Measurements from ENCODE around the gene TRIML2. TPM values are rescaled to one million over a fixed set of nuclear protein-coding genes. Genes with fewer than 3 reads are reported as not detected.

TRIML2 gene
- total RNA-seq, 1 donor from 2014 or later, result not detected

GRCh38 chr4:188146618-188147017, 37.2 kb upstream of the TRIML2 start:
- Histone ChIP-seq H3K4me1 (no peaks in the 10 kb centered on the region), H3K9me3 (no peaks in the 10 kb centered on the region), H3K4me3 (no peak overlapping the region), H3K36me3 (no peaks in the 10 kb centered on the region), H3K27me3 (no peaks in the 10 kb centered on the region), H3K27ac (no peak overlapping the region)
- intact Hi-C loops (cut with DNase I), result no loop called here
- TF ChIP-seq, protein P1, sequence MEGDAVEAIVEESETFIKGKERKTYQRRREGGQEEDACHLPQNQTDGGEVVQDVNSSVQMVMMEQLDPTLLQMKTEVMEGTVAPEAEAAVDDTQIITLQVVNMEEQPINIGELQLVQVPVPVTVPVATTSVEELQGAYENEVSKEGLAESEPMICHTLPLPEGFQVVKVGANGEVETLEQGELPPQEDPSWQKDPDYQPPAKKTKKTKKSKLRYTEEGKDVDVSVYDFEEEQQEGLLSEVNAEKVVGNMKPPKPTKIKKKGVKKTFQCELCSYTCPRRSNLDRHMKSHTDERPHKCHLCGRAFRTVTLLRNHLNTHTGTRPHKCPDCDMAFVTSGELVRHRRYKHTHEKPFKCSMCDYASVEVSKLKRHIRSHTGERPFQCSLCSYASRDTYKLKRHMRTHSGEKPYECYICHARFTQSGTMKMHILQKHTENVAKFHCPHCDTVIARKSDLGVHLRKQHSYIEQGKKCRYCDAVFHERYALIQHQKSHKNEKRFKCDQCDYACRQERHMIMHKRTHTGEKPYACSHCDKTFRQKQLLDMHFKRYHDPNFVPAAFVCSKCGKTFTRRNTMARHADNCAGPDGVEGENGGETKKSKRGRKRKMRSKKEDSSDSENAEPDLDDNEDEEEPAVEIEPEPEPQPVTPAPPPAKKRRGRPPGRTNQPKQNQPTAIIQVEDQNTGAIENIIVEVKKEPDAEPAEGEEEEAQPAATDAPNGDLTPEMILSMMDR (IDR thresholded peaks at IDR 0.05), result no peak
- DNase-seq (ENCODE audit: low spot score in 2 of 2), result no peak

GRCh38 chr4:188145601-188146000, 36.2 kb upstream of the TRIML2 start:
- no peaks in the 10 kb centered on the region for H3K36me3 ChIP-seq
- intact Hi-C loops (cut with DNase I), result no loop called here
- TF ChIP-seq, protein P1 (IDR thresholded peaks at IDR 0.05), result no peak
- DNase-seq (ENCODE audit: low spot score in 2 of 2), result no peak
- H3K4me3 ChIP-seq, result no peak overlapping the region
- no peak overlapping the region for H3K27ac ChIP-seq
- no peaks in the 10 kb centered on the region for H3K27me3 ChIP-seq
- H3K4me1 ChIP-seq, result no peaks in the 10 kb centered on the region
- no peaks in the 10 kb centered on the region for H3K9me3 ChIP-seq

- intact Hi-C loops (cut with DNase I), result no loop called here
- H3K9me3 ChIP-seq, result no peaks in the 10 kb centered on the region
- TF ChIP-seq, protein P1 (IDR thresholded peaks at IDR 0.05), result no peak
- no peak overlapping the region for H3K27ac ChIP-seq
- H3K4me3 ChIP-seq, result no peak overlapping the region
- no peaks in the 10 kb centered on the region for H3K36me3 ChIP-seq
- H3K4me1 ChIP-seq, result no peaks in the 10 kb centered on the region
- H3K27me3 ChIP-seq, result no peaks in the 10 kb centered on the region
- DNase-seq (ENCODE audit: low spot score in 2 of 2), result no peak
Measured at GRCh38 chr4:188143731-188144130, 34.3 kb upstream of the TRIML2 start.

- Histone ChIP-seq H3K36me3 (no peaks in the 10 kb centered on the region), H3K9me3 (no peaks in the 10 kb centered on the region), H3K4me3 (no peak overlapping the region), H3K4me1 (no peaks in the 10 kb centered on the region), H3K27me3 (no peaks in the 10 kb centered on the region), H3K27ac (no peak overlapping the region)
- DNase-seq (ENCODE audit: low spot score in 2 of 2), result no peak
- intact Hi-C loops (cut with DNase I), result no loop called here
- TF ChIP-seq, protein P1 (IDR thresholded peaks at IDR 0.05), result no peak
Measured at GRCh38 chr4:188139671-188140070, 30.3 kb upstream of the TRIML2 start.

DNA sequence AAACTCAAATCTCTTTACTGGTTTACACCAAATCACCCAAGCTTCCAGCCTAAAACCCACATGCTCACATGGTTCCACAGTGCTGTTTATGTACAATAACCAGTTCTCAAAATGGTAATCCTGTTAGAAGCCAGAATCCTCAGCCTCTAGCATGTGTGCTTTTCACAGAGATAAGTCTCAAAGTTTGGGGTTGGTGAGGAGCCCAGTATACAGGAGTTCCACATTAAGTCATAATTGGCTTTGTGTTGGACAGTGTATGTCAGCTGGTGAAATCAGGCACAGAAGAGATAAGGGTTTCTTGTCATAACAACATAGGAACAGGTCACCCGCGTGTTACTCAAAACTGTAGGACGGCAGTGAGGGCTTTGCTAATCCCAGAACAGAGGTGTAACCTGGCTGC, 29.7 kb upstream of the TRIML2 start, which contains the start of gene TRIML1:
TSS of gene TRIML1 (plus strand) at position 301 of the 400 bp plus-strand sequence. CDS start 118 bp downstream, outside the sequence.
- intact Hi-C loops (cut with DNase I), result no loop called here
- TF ChIP-seq, protein P1 (IDR thresholded peaks at IDR 0.05), result no peak
- H3K36me3 ChIP-seq, result no peaks in the 10 kb centered on the region

GRCh38 chr4:188138227-188138626, 28.8 kb upstream of the TRIML2 start:
- Histone ChIP-seq H3K27ac (no peak overlapping the region), H3K4me3 (no peak overlapping the region), H3K9me3 (no peaks in the 10 kb centered on the region), H3K27me3 (no peaks in the 10 kb centered on the region), H3K36me3 (no peaks in the 10 kb centered on the region), H3K4me1 (no peaks in the 10 kb centered on the region)
- TF ChIP-seq, protein P1 (IDR thresholded peaks at IDR 0.05), result no peak
- DNase-seq (ENCODE audit: low spot score in 2 of 2), result no peak
- intact Hi-C loops (cut with DNase I), result no loop called here

More for the DNA sequence above, 29.7 kb upstream of the TRIML2 start, which contains the start of gene TRIML1:
- no peak for DNase-seq (ENCODE audit: low spot score in 2 of 2)
- H3K9me3 ChIP-seq, result no peaks in the 10 kb centered on the region
- H3K27ac ChIP-seq, result no peak within 1 kb of the TSS
- no peak within 1 kb of the TSS for H3K4me3 ChIP-seq
- H3K4me1 ChIP-seq, result no peaks in the 10 kb centered on the region
- H3K27me3 ChIP-seq, result no peaks in the 10 kb centered on the region

Measured in ascending aorta (tissue), 2 donors.